Measurements from ENCODE around the gene TSPAN2. TPM values are rescaled to one million over a fixed set of nuclear protein-coding genes. Genes with fewer than 3 reads are reported as not detected.

The TSPAN2 gene
- total and polyA plus RNA-seq, 2 of the 4 experiments (the other 2 are of a cell fraction): 0.18 to 0.60 TPM

- no peak overlapping the region for H2AK9ac ChIP-seq (replicated peaks; ENCODE audit: low read depth, low read length, poor library complexity)
- H3K18ac ChIP-seq (ENCODE audit: low read depth, low read length): no peak overlapping the region
- H2BK15ac ChIP-seq (ENCODE audit: low read depth, low read length): no peak overlapping the region
- no peak for DNase-seq
- POLR2A ChIA-PET (ENCODE audit: unreplicated experiment): no interaction called here
- ATAC-seq (ENCODE audit: low read depth): no peak
- no peak for TF ChIP-seq FOS (IDR thresholded peaks at IDR 0.05; ENCODE audit: low read depth, low read length)
- no peak for TF ChIP-seq RCOR1 (IDR thresholded peaks at IDR 0.05; ENCODE audit: insufficient replicate concordance, low read length)
- no peak for TF ChIP-seq BHLHE40 (IDR thresholded peaks at IDR 0.05; ENCODE audit: low read depth, low read length)
- no peak for TF ChIP-seq MXI1 (IDR thresholded peaks at IDR 0.05; ENCODE audit: borderline replicate concordance, low read depth, low read length)
- no peak for TF ChIP-seq NFE2L2 (IDR thresholded peaks at IDR 0.05; ENCODE audit: low read depth, low read length)
- no peak for TF ChIP-seq CTCF (conservative IDR thresholded peaks at IDR 0.05; ENCODE audit: low read depth, low read length)
- no peak for TF ChIP-seq RFX5 (IDR thresholded peaks at IDR 0.05; ENCODE audit: low read depth, low read length)
- no peak for TF ChIP-seq RAD21 (IDR thresholded peaks at IDR 0.05; ENCODE audit: low read length)
- no peak for TF ChIP-seq SMC3 (IDR thresholded peaks at IDR 0.05; ENCODE audit: low read depth, low read length)
- TF ChIP-seq POLR2A (IDR thresholded peaks at IDR 0.05; ENCODE audit: low read depth, low read length): no peak
- no peak for TF ChIP-seq CHD1 (IDR thresholded peaks at IDR 0.05; ENCODE audit: low read depth, low read length)
- no peak for TF ChIP-seq ELK1 (IDR thresholded peaks at IDR 0.05; ENCODE audit: borderline replicate concordance, low read depth, low read length)
- no peak for TF ChIP-seq USF2 (IDR thresholded peaks at IDR 0.05; ENCODE audit: low read depth, low read length)
- no peaks in the 10 kb centered on the region for H3K9me3 ChIP-seq (ENCODE audit: control insufficient read depth, insufficient read depth, low read length)
- H3K79me1 ChIP-seq (ENCODE audit: low read depth in 1 of 2, low read length in 2 of 2): no peaks in the 10 kb centered on the region
- no peaks in the 10 kb centered on the region for H3K36me3 ChIP-seq (ENCODE audit: control insufficient read depth, insufficient read depth, low read length)
- H3K56ac ChIP-seq (ENCODE audit: extremely low read depth, insufficient read depth, low read length): no peak overlapping the region
- no peak overlapping the region for H3K14ac ChIP-seq (replicated peaks; ENCODE audit: low read depth, low read length)
- no peak overlapping the region for H4K5ac ChIP-seq (ENCODE audit: low read depth, low read length)
- no peak overlapping the region for H4K91ac ChIP-seq (ENCODE audit: insufficient read depth, low read depth, low read length)
- H3K4me2 ChIP-seq (ENCODE audit: low read depth, low read length): no peak overlapping the region
- CTCF ChIA-PET: interaction anchor here (0.6 to 0.7 kb wide), 2 partner anchors 104 to 162 kb away, joined by 3 to 4 read pairs; no protein-coding TSS in a partner anchor
- no peak overlapping the region for H3K23ac ChIP-seq (ENCODE audit: low read depth, low read length)
- no peak overlapping the region for H3K4ac ChIP-seq (ENCODE audit: low read depth, low read length)
- WGBS, 2 experiments (ENCODE audit: extremely low coverage in 2 of 2, insufficient read length in 1 of 2): no CpG with 5 or more reads among the region's 5 CpGs
- H2AFZ ChIP-seq (replicated peaks; ENCODE audit: low read length, poor library complexity): no peak overlapping the region
- H2BK20ac ChIP-seq (ENCODE audit: low read depth, low read length): no peak overlapping the region
- dilution Hi-C loops (cut with HindIII; ENCODE audit: low sequenced_read_pairs, unreplicated experiment) (no loop called here), in situ Hi-C loops (cut with MboI; ENCODE audit: low sequenced_read_pairs) (no loop called here), intact Hi-C loops (cut with micrococcal nuclease) (no loop called here)
- no peak overlapping the region for H3K4me3 ChIP-seq (ENCODE audit: insufficient read depth, low read depth, low read length)
- no peaks in the 10 kb centered on the region; the same call in 1 of the 2 replicates for H3K4me1 ChIP-seq (ENCODE audit: control insufficient read depth, insufficient read depth, low read length)
- no peaks in the 10 kb centered on the region for H3K9me1 ChIP-seq (ENCODE audit: insufficient read depth, low read length)
- H4K8ac ChIP-seq (ENCODE audit: low read depth in 2 of 2, low read length in 2 of 2): no peak overlapping the region
- H3K27me3 ChIP-seq (ENCODE audit: control insufficient read depth, insufficient read depth, low read length): peaks cover 10% of the 10 kb centered on the region
- H4K20me1 ChIP-seq (ENCODE audit: insufficient read depth, low read length): no peaks in the 10 kb centered on the region
- H2AK5ac ChIP-seq (ENCODE audit: low read depth, low read length): no peak overlapping the region
- no TSS peak for BruUV-seq (replicated peaks)
- H3K27ac ChIP-seq (ENCODE audit: insufficient read depth, low read length): no peak overlapping the region
- H2BK5ac ChIP-seq (ENCODE audit: low read depth, low read length, poor library complexity, severe bottlenecking): no peak overlapping the region
- no peak overlapping the region for H3K9ac ChIP-seq (ENCODE audit: low read depth, low read length)
- H2BK120ac ChIP-seq (ENCODE audit: low read depth, low read length): no peak overlapping the region
These were observed 11.9 kb downstream of the TSPAN2 start for GRCh38 chr1:115077286-115077983.

All from IMR-90 (cell line).